Measurements from ENCODE around the gene PDE4D.

Gene PDE4D

GRCh38 chr5:59054963-59055528 is 838.5 kb downstream of the PDE4D start:
- no peak for TF ChIP-seq CTCF (conservative IDR thresholded peaks at IDR 0.05; ENCODE audit: low read length)

GRCh38 chr5:59051951-59052350 is 841.6 kb downstream of the PDE4D start:
- no peak for TF ChIP-seq CTCF (conservative IDR thresholded peaks at IDR 0.05; ENCODE audit: low read length)
- no peak overlapping the region for H3K4me3 ChIP-seq (ENCODE audit: low read length)
- no peak for DNase-seq (ENCODE audit: low read depth)

More at GRCh38 chr5:59054963-59055528, 838.5 kb downstream of the PDE4D start:
- no peak overlapping the region for H3K4me3 ChIP-seq (ENCODE audit: low read length)
- DNase-seq (ENCODE audit: low read depth): no peak

- DNase-seq (ENCODE audit: low read depth): no peak
- no peak overlapping the region for H3K4me3 ChIP-seq (ENCODE audit: low read length)
- TF ChIP-seq CTCF (conservative IDR thresholded peaks at IDR 0.05; ENCODE audit: low read length): no peak
Measured at GRCh38 chr5:59049095-59049494, 844.4 kb downstream of the PDE4D start.

GRCh38 chr5:59042201-59043055 is 851.1 kb downstream of the PDE4D start:
- no peak for TF ChIP-seq CTCF (conservative IDR thresholded peaks at IDR 0.05; ENCODE audit: low read length)
- no peak overlapping the region for H3K4me3 ChIP-seq (ENCODE audit: low read length)
- DNase-seq (ENCODE audit: low read depth): peak; percentile 68

GRCh38 chr5:59041355-59041754 is 852.2 kb downstream of the PDE4D start:
- no peak for DNase-seq (ENCODE audit: low read depth)
- no peak for TF ChIP-seq CTCF (conservative IDR thresholded peaks at IDR 0.05; ENCODE audit: low read length)
- H3K4me3 ChIP-seq (ENCODE audit: low read length): no peak overlapping the region

- DNase-seq (ENCODE audit: low read depth): no peak
- TF ChIP-seq CTCF (conservative IDR thresholded peaks at IDR 0.05; ENCODE audit: low read length): no peak
- H3K4me3 ChIP-seq (ENCODE audit: low read length): no peak overlapping the region
Measured at GRCh38 chr5:59040804-59041201, 852.7 kb downstream of the PDE4D start.

All from AG10803 (cell line).